ENCODE data around the gene FKBP5. TPM values are rescaled to one million over a fixed set of nuclear protein-coding genes. Genes with fewer than 3 reads are reported as not detected.
"Not testable (repeated sequence)": the region's sequence is repeated elsewhere in the genome, so short reads cannot be mapped to it uniquely, and the experiment has no call there.

FKBP5 gene
- total RNA-seq, 2 experiments from 2014 or later = 65.1 to 66.9 TPM

- POLR2A ChIA-PET = no interaction called here
Measured at GRCh38 chr6:35603326-35604202, 85.2 kb downstream of the FKBP5 start.

GRCh38 chr6:35602133-35602946 lies 86.4 kb downstream of the FKBP5 start:
- ChIA-PET CTCF (interaction anchor here (1.2 to 4.3 kb wide), 3 partner anchors 22 to 135 kb away, joined by 3 to 26 read pairs (median 4); partner anchors contain the start of gene ARMC12), POLR2A (interaction anchor here (1.1 kb wide), 2 partner anchors 125 to 130 kb away, joined by 5 read pairs; no protein-coding TSS in a partner anchor)

More at GRCh38 chr6:35603326-35604202, 85.2 kb downstream of the FKBP5 start:
- CTCF ChIA-PET = interaction anchor here (0.6 to 4.3 kb wide), 2 partner anchors 133 to 404 kb away, joined by 3 to 26 read pairs; partner anchors contain the start of gene ARMC12

GRCh38 chr6:35601331-35602132 lies 87.2 kb downstream of the FKBP5 start:
- CTCF ChIA-PET = interaction anchor here (1.2 to 4.3 kb wide), 4 partner anchors 23 to 135 kb away, joined by 3 to 26 read pairs (median 4); partner anchors contain the start of gene ARMC12
- POLR2A ChIA-PET = interaction anchor here (1.1 kb wide), 2 partner anchors 126 to 131 kb away, joined by 5 read pairs; no protein-coding TSS in a partner anchor

- ChIA-PET CTCF (interaction anchor here (1.2 to 4.3 kb wide), 3 partner anchors 23 to 136 kb away, joined by 4 to 26 read pairs (median 4); partner anchors contain the start of gene ARMC12), POLR2A (interaction anchor here (1.1 kb wide), 1 partner anchor 132 kb away, joined by 5 read pairs; no protein-coding TSS in a partner anchor)
Measured at GRCh38 chr6:35600659-35601125, 88.0 kb downstream of the FKBP5 start.

GRCh38 chr6:35599761-35600658 lies 88.7 kb downstream of the FKBP5 start:
- CTCF ChIA-PET = interaction anchor here (1.2 to 4.3 kb wide), 3 partner anchors 24 to 137 kb away, joined by 4 to 26 read pairs (median 4); partner anchors contain the start of gene ARMC12
- POLR2A ChIA-PET = no interaction called here

GRCh38 chr6:35598621-35599020 lies 90.1 kb downstream of the FKBP5 start:
- CTCF ChIA-PET = interaction anchor here (0.6 to 0.9 kb wide), 3 partner anchors 14 to 139 kb away, joined by 3 to 5 read pairs (median 4); no protein-coding TSS in a partner anchor
- POLR2A ChIA-PET = not testable (repeated sequence)

- ChIA-PET CTCF (interaction anchor here (0.9 to 1.2 kb wide), 2 partner anchors 74 to 140 kb away, joined by 3 read pairs; partner anchors contain the start of gene ARMC12), POLR2A (no interaction called here)
Measured at GRCh38 chr6:35596448-35597442, 92.0 kb downstream of the FKBP5 start.

- ChIA-PET CTCF (interaction anchor here (6.6 kb wide), 1 partner anchor 141 kb away, joined by 44 read pairs; the partner anchor contains the start of gene ARMC12), POLR2A (no interaction called here)
Measured at GRCh38 chr6:35594503-35595186, 94.1 kb downstream of the FKBP5 start.

- ChIA-PET POLR2A (no interaction called here), CTCF (interaction anchor here (1.4 to 6.6 kb wide), 3 partner anchors 32 to 147 kb away, joined by 3 to 44 read pairs (median 7); partner anchors contain the start of gene ARMC12)
Measured at GRCh38 chr6:35592178-35592577, 96.5 kb downstream of the FKBP5 start.

GRCh38 chr6:35590622-35591066 lies 98.1 kb downstream of the FKBP5 start:
- POLR2A ChIA-PET = interaction anchor here (0.6 kb wide), 3 partner anchors 108 to 554 kb away, joined by 3 to 9 read pairs (median 4); no protein-coding TSS in a partner anchor
- CTCF ChIA-PET = interaction anchor here (0.9 to 6.6 kb wide), 4 partner anchors 34 to 148 kb away, joined by 3 to 44 read pairs (median 5); partner anchors contain the start of gene ARMC12

- CTCF ChIA-PET = interaction anchor here (0.9 to 6.6 kb wide), 2 partner anchors 33 to 146 kb away, joined by 3 to 44 read pairs; partner anchors contain the start of gene ARMC12
Measured at GRCh38 chr6:35589904-35590303, 98.8 kb downstream of the FKBP5 start.

GRCh38 chr6:35589201-35589739 lies 99.4 kb downstream of the FKBP5 start:
- POLR2A ChIA-PET = no interaction called here
- CTCF ChIA-PET = interaction anchor here (0.7 to 6.6 kb wide), 4 partner anchors 34 to 1278 kb away, joined by 3 to 44 read pairs (median 10); partner anchors contain the start of gene ARMC12

More at GRCh38 chr6:35589904-35590303, 98.8 kb downstream of the FKBP5 start:
- POLR2A ChIA-PET = no interaction called here

GRCh38 chr6:35587167-35587566 lies 101.5 kb downstream of the FKBP5 start:
- ChIA-PET CTCF (interaction anchor here (0.7 to 2.8 kb wide), 2 partner anchors 57 to 150 kb away, joined by 3 to 17 read pairs; partner anchors contain the start of gene ARMC12), POLR2A (no interaction called here)

- CTCF ChIA-PET = interaction anchor here (2.8 kb wide), 1 partner anchor 151 kb away, joined by 17 read pairs; the partner anchor contains the start of gene ARMC12
- POLR2A ChIA-PET = no interaction called here
Measured at GRCh38 chr6:35586542-35586941, 102.2 kb downstream of the FKBP5 start.
